Esophagus muscularis mucosa (tissue), 4 donors: ENCODE measurements around the gene WNT3. TPM values are rescaled to one million over a fixed set of nuclear protein-coding genes. Genes with fewer than 3 reads are reported as not detected.

Experiments
- DNase-seq: peaks from one replicate; pipeline ENCODE4 v3.0.0-alpha.2; 2017; ENCODE audit errors: extremely low spot score
- H3K27ac ChIP-seq, 4 donors: fragments of 200-600 bp; sonication (generic); replicated peaks in 1 of 4; 1 replicate in 3 of 4; 2 replicates in 1 of 4; pipeline ENCODE4 v1.5.1; 2016 to 2019; ENCODE audit warnings: mild to moderate bottlenecking in 1 of 4
- H3K27me3 ChIP-seq, 4 donors: fragments of 200-600 bp; sonication (generic); one replicate each; pipeline versions ENCODE4 v1.5.1 to v1.6.0; 2016 to 2019
- H3K36me3 ChIP-seq, 4 donors: fragments of 200-600 bp; sonication (generic); one replicate each; pipeline ENCODE4 v1.5.1; 2016 to 2019
- H3K4me1 ChIP-seq, 4 donors: fragments of 200-600 bp; sonication (generic); one replicate each; pipeline ENCODE4 v1.5.1; 2016 to 2019
- H3K4me3 ChIP-seq, 4 donors: fragments of 200-600 bp; sonication (generic); 1 replicate in 2 of 4; 2 replicates in 2 of 4; pipeline ENCODE4 v1.5.1; 2016 to 2019; ENCODE audit warnings: mild to moderate bottlenecking in 4 of 4, moderate library complexity in 1 of 4
- H3K9me3 ChIP-seq, 4 donors: fragments of 200-600 bp; sonication (generic); 1 replicate in 3 of 4; 2 replicates in 1 of 4; pipeline ENCODE4 v1.5.1; 2016 to 2019
- EP300 ChIP-seq: sonication (generic); formaldehyde crosslinking; IDR thresholded peaks from one replicate; pipeline ENCODE4 v1.6.1; 2017; ENCODE audit warnings: antibody characterized with exemption
- POLR2A ChIP-seq: fragments of 450-650 bp; IDR thresholded peaks from one replicate; pipeline ENCODE4 v1.6.1; 2017; ENCODE audit warnings: antibody characterized with exemption, moderate library complexity, mild to moderate bottlenecking, low read depth
- POLR2AphosphoS5 ChIP-seq, 2 donors: sonication (generic); formaldehyde crosslinking; IDR thresholded peaks; one replicate each; pipeline ENCODE4 v1.6.1; 2017; ENCODE audit warnings: antibody characterized with exemption in 2 of 2
- WGBS: methylation state at CpG from one replicate; pipeline ENCODE4 v1.1.5; 2018; 5-methylcytosine and 5-hydroxymethylcytosine counted together
- intact Hi-C: fragments of 100-400 bp; cut with DNase I; formaldehyde crosslinking; loops from one replicate; pipeline ENCODE4 v1.15.1; 2023
- total RNA-seq, 4 donors: library from RNA; depleted of rRNA; stranded (reverse); fragments of >200 nt; gene quantifications; one replicate each; pipeline versions ENCODE4 v1.1.0 to v1.2.1, GENCODE V29; 2016
- TF ChIP-seq, protein P1 (sequence below), 3 experiments: fragments of 200-600 bp in 2 of 3; fragments of 450-650 bp in 1 of 3; sonication (generic) in 2 of 3; IDR thresholded peaks; one replicate each; pipeline ENCODE4 v1.5.1; 2017 to 2019; ENCODE audit warnings: antibody characterized with exemption in 3 of 3, mild to moderate bottlenecking in 2 of 3, moderate library complexity in 1 of 3

WNT3 gene
- total RNA-seq, 4 donors from 2014 or later: under 0.01 to 1.3 (median 1.1) TPM

DNA sequence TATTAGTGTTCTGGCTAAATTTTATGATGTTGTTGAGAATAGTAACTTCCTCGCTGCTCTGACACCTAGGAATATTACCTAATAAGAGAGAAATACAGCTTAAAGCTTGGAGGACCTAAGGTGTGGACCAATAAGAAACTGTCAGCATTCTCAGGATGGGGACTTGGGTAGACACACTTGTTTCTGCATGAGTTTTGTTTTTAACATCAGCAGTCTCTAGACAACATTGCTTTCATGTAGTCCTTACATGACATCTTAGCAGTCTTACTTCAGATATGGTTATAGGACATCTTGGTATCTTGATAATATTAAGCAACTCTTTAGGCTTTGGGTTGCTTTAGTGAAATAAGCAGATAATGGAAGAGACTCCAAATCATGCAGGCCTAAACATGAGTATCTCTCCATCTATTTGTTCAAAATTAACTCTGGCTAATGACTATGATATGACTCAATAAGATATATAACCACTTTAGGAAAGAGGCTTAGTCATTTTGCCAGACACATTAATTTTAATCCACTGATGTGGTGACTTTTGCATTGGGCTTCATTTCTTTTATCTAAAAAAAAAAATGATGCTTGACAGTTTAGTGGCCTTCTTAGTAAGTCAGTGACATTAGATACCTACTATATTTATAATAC, 84.5 kb downstream of the WNT3 start:
- no peak overlapping the region for H3K4me3 ChIP-seq
- no peaks in the 10 kb centered on the region for H3K4me1 ChIP-seq
- no peak overlapping the region for H3K27ac ChIP-seq
- 95% methylated on average over 1 of the region's 1 CpG for WGBS
- H3K27me3 ChIP-seq: no peaks in the 10 kb centered on the region
- DNase-seq: no peak
- H3K9me3 ChIP-seq: no peaks in the 10 kb centered on the region
- no peak for TF ChIP-seq POLR2A
- TF ChIP-seq EP300: no peak
- TF ChIP-seq, protein P1, sequence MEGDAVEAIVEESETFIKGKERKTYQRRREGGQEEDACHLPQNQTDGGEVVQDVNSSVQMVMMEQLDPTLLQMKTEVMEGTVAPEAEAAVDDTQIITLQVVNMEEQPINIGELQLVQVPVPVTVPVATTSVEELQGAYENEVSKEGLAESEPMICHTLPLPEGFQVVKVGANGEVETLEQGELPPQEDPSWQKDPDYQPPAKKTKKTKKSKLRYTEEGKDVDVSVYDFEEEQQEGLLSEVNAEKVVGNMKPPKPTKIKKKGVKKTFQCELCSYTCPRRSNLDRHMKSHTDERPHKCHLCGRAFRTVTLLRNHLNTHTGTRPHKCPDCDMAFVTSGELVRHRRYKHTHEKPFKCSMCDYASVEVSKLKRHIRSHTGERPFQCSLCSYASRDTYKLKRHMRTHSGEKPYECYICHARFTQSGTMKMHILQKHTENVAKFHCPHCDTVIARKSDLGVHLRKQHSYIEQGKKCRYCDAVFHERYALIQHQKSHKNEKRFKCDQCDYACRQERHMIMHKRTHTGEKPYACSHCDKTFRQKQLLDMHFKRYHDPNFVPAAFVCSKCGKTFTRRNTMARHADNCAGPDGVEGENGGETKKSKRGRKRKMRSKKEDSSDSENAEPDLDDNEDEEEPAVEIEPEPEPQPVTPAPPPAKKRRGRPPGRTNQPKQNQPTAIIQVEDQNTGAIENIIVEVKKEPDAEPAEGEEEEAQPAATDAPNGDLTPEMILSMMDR (IDR thresholded peaks at IDR 0.05): no peak
- no peak for TF ChIP-seq POLR2AphosphoS5 (IDR thresholded peaks at IDR 0.05)
- H3K36me3 ChIP-seq: peaks cover 9 to 30% (median 12%) of the 10 kb centered on the region in 4 donors
- intact Hi-C loops: no loop called here

DNA sequence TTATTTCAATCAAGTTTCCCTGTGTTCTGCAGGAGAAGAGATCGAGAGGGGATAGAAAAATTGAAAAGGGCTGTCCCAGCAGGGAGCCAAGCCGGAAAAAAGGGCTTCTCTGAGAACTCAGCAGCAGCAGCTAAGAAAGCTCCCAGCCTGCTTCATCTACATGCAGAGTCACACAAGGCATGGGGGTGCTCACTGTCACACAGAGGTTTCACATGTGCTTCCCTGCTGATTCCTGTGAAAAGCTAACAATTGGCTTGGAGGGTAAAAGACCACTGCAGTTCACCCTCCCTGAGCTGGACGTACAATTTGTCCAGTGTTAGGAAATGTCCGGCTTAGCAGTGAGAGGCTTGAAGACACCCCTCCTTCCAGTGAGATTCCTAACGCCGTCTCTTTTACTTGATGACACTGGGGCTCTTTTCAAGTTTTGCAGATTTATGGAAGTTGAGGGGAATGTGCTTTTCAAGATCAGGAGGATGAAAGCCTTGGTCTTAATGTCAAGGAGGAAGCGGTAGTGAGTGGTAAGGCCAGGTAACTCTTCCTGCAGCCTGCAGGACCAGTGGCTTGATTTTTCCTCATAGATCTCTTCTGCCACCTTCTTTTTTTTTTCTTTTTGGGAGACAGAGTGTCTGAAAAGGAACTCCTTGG, 85.6 kb downstream of the WNT3 start:
- no peak for TF ChIP-seq POLR2AphosphoS5 (IDR thresholded peaks at IDR 0.05)
- TF ChIP-seq, protein P1 (IDR thresholded peaks at IDR 0.05): no peak
- TF ChIP-seq EP300: no peak
- no peak for TF ChIP-seq POLR2A
- no peak for DNase-seq
- Histone ChIP-seq H3K4me3 (no peak overlapping the region), H3K27ac (no peak overlapping the region), H3K9me3 (no peaks in the 10 kb centered on the region), H3K4me1 (no peaks in the 10 kb centered on the region), H3K36me3 (peaks cover 7 to 27% (median 14%) of the 10 kb centered on the region in 4 donors), H3K27me3 (no peaks in the 10 kb centered on the region)
- intact Hi-C loops: no loop called here
- 87% methylated on average over 7 of the region's 7 CpGs for WGBS

DNA sequence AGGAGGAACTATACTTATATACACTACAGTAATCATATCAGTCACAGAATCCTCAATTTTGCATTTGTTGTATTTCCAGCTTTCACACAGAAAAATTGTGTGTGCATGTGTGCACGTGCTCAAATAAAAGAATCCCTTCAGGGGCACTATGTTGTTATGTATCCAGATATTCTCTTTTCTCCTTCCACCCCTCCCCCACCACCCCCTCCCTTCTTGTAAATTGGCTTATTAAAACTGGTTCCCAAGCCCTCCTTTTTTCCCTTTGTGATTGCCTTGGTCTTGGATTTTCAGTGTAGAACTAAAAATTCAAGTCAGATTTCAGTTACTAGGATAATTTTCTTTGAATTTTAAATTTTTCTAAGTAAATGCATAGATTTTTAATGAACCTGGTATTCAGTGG, 86.3 kb downstream of the WNT3 start:
- Histone ChIP-seq H3K27ac (no peak overlapping the region), H3K4me1 (no peaks in the 10 kb centered on the region), H3K27me3 (no peaks in the 10 kb centered on the region), H3K36me3 (peaks cover 7 to 34% (median 17%) of the 10 kb centered on the region in 4 donors), H3K9me3 (no peaks in the 10 kb centered on the region), H3K4me3 (no peak overlapping the region)
- no peak for DNase-seq
- no peak for TF ChIP-seq POLR2A
- TF ChIP-seq POLR2AphosphoS5 (IDR thresholded peaks at IDR 0.05): no peak
- no peak for TF ChIP-seq EP300
- TF ChIP-seq, protein P1 (IDR thresholded peaks at IDR 0.05): no peak
- intact Hi-C loops: no loop called here
- 83% methylated on average over 1 of the region's 1 CpG for WGBS

DNA sequence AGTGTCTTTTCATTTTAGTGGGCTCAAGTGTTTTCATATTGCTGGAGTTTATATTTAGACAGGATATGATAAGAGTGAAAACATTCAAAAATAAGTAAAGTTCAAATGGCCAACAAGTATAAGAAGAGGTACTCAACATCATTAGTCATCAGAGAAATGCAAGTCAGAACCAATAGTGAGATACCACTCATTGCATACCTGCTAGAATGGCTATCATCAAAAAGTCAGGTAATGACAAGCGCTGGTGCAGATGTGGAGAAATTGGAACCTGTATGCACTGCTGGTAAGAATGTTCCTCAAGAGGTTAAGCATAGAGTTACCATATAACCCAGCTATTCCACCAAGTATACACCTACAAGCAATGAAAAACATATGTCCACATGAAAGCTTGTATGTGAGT, 87.8 kb downstream of the WNT3 start:
- Histone ChIP-seq H3K4me1 (no peaks in the 10 kb centered on the region), H3K27ac (no peak overlapping the region), H3K36me3 (peaks cover 7 to 42% (median 21%) of the 10 kb centered on the region in 4 donors), H3K9me3 (no peaks in the 10 kb centered on the region), H3K4me3 (no peak overlapping the region), H3K27me3 (no peaks in the 10 kb centered on the region)
- no peak for DNase-seq
- 95% methylated on average over 1 of the region's 1 CpG for WGBS
- intact Hi-C loops: no loop called here
- TF ChIP-seq, protein P1 (IDR thresholded peaks at IDR 0.05): no peak
- TF ChIP-seq POLR2A (no peak), EP300 (no peak), POLR2AphosphoS5 (IDR thresholded peaks at IDR 0.05) (no peak)
